H9 (cell line): ENCODE data around the gene FGA. TPM values are rescaled to one million over a fixed set of nuclear protein-coding genes. Genes with fewer than 3 reads are reported as not detected.

Experiments
- DNase-seq: peaks from one replicate; pipeline ENCODE4 v3.0.0-alpha.2; 2017
- H2AFZ ChIP-seq: one replicate; pipeline ENCODE4 v1.6.1; 2013; ENCODE audit warnings: mild to moderate bottlenecking, low read length, control low read depth, moderate library complexity
- H2AK5ac ChIP-seq: 2 replicates; pipeline ENCODE4 v1.6.1; 2013; ENCODE audit warnings: low read length, control low read depth, mixed read lengths; ENCODE audit not compliant: insufficient read length
- H2BK120ac ChIP-seq: one replicate; pipeline ENCODE4 v1.6.1; 2013; ENCODE audit warnings: low read depth, mild to moderate bottlenecking, low read length, control low read depth, inconsistent platforms; ENCODE audit not compliant: poor library complexity, severe bottlenecking
- H2BK12ac ChIP-seq: 2 replicates; pipeline ENCODE4 v1.6.1; 2013; ENCODE audit warnings: low read length, control low read depth, mixed read lengths, low read depth; ENCODE audit not compliant: insufficient read length
- H2BK15ac ChIP-seq: 2 replicates; pipeline ENCODE4 v1.6.1; 2013; ENCODE audit warnings: low read depth, low read length, control low read depth
- H2BK20ac ChIP-seq: one replicate; pipeline ENCODE4 v1.6.1; 2013; ENCODE audit warnings: low read depth, mild to moderate bottlenecking, low read length, control low read depth, inconsistent platforms; ENCODE audit not compliant: poor library complexity, severe bottlenecking
- H2BK5ac ChIP-seq: 2 replicates; pipeline ENCODE4 v1.6.1; 2013; ENCODE audit warnings: low read length, control low read depth, mixed read lengths; ENCODE audit not compliant: insufficient read length
- H3K14ac ChIP-seq: 2 replicates; pipeline ENCODE4 v1.6.1; 2013; ENCODE audit warnings: low read length, control low read depth; ENCODE audit not compliant: insufficient read depth
- H3K18ac ChIP-seq: 2 replicates; pipeline ENCODE4 v1.6.1; 2013; ENCODE audit warnings: low read depth, mild to moderate bottlenecking, mixed read lengths, low read length, control low read depth; ENCODE audit not compliant: insufficient read length
- H3K23ac ChIP-seq: 2 replicates; pipeline ENCODE4 v1.6.1; 2013; ENCODE audit warnings: low read length, control low read depth, mixed read lengths, low read depth; ENCODE audit not compliant: insufficient read length
- H3K23me2 ChIP-seq: 2 replicates; pipeline ENCODE4 v1.6.1; 2013; ENCODE audit warnings: low read depth, mild to moderate bottlenecking, mixed read lengths, low read length, control low read depth; ENCODE audit not compliant: insufficient read length, poor library complexity, severe bottlenecking
- H3K27ac ChIP-seq: 2 replicates; pipeline ENCODE4 v1.5.1; 2013; ENCODE audit warnings: low read length, control low read depth, mixed read lengths, low read depth; ENCODE audit not compliant: insufficient read length
- H3K27me3 ChIP-seq: 2 replicates; pipeline ENCODE4 v1.6.1; 2013; ENCODE audit warnings: low read length, control low read depth, inconsistent platforms; ENCODE audit not compliant: insufficient read depth
- H3K4ac ChIP-seq: 2 replicates; pipeline ENCODE4 v1.6.1; 2013; ENCODE audit warnings: low read depth, mild to moderate bottlenecking, control low read depth, inconsistent platforms, low read length, moderate library complexity
- H3K4me1 ChIP-seq: 2 replicates; pipeline ENCODE4 v1.6.1; 2013; ENCODE audit warnings: low read length, control low read depth, inconsistent platforms; ENCODE audit not compliant: insufficient read depth
- H3K4me2 ChIP-seq: 2 replicates; pipeline ENCODE4 v1.6.1; 2013; ENCODE audit warnings: low read length, control low read depth, mixed read lengths; ENCODE audit not compliant: insufficient read length, insufficient read depth
- H3K56ac ChIP-seq: 2 replicates; pipeline ENCODE4 v1.6.1; 2013; ENCODE audit warnings: low read depth, mild to moderate bottlenecking, mixed read lengths, low read length, control low read depth; ENCODE audit not compliant: insufficient read length
- H3K79me1 ChIP-seq: 2 replicates; pipeline ENCODE4 v1.6.1; 2013; ENCODE audit warnings: low read depth, mild to moderate bottlenecking, moderate library complexity, low read length, control low read depth, inconsistent platforms; ENCODE audit not compliant: insufficient read depth, poor library complexity, severe bottlenecking
- H3K79me2 ChIP-seq: 2 replicates; pipeline ENCODE4 v1.6.1; 2013; ENCODE audit warnings: low read length, control low read depth, inconsistent platforms; ENCODE audit not compliant: insufficient read depth
- H3K9ac ChIP-seq: 2 replicates; pipeline ENCODE4 v1.6.1; 2013; ENCODE audit warnings: low read length, control low read depth, mixed read lengths; ENCODE audit not compliant: insufficient read length; ENCODE audit errors: extremely low read depth
- H3K9me3 ChIP-seq: one replicate; pipeline ENCODE4 v1.6.1; 2013; ENCODE audit warnings: low read depth, low read length, inconsistent platforms; ENCODE audit not compliant: control insufficient read depth
- H3T11ph ChIP-seq: one replicate; pipeline ENCODE4 v1.6.1; 2013; ENCODE audit warnings: mild to moderate bottlenecking, low read length, control low read depth, inconsistent platforms
- H4K20me1 ChIP-seq: one replicate; pipeline ENCODE4 v1.6.1; 2013; ENCODE audit not compliant: control insufficient read depth, insufficient read length, insufficient read depth
- H4K5ac ChIP-seq: 2 replicates; pipeline ENCODE4 v1.6.1; 2013; ENCODE audit warnings: low read depth, mild to moderate bottlenecking, mixed read lengths, low read length, control low read depth; ENCODE audit not compliant: insufficient read length
- H4K8ac ChIP-seq: replicated peaks from 2 replicates; pipeline ENCODE4 v1.6.1; 2013; ENCODE audit warnings: low read length, control low read depth, mixed read lengths, low read depth; ENCODE audit not compliant: insufficient read length
- H4K91ac ChIP-seq: 2 replicates; pipeline ENCODE4 v1.6.1; 2013; ENCODE audit warnings: low read depth, mild to moderate bottlenecking, moderate library complexity, mixed read lengths, low read length, control low read depth; ENCODE audit not compliant: insufficient read length
- H3K27ac Mint-ChIP-seq, 3 experiments: 2 replicates in 2 of 3; 3 replicates in 1 of 3; pipeline ENCODE4 v1.8.0; 2020 to 2021; ENCODE audit warnings: mixed read lengths in 3 of 3, mild to moderate bottlenecking in 1 of 3, moderate library complexity in 1 of 3
- H3K27me3 Mint-ChIP-seq: 2 replicates; pipeline ENCODE4 v1.8.0; 2021; ENCODE audit warnings: low read depth, mild to moderate bottlenecking, moderate library complexity, mixed read lengths
- H3K36me3 Mint-ChIP-seq, 3 experiments: 2 replicates in 2 of 3; 3 replicates in 1 of 3; pipeline ENCODE4 v1.8.0; 2020 to 2021; ENCODE audit warnings: low read depth in 3 of 3, mixed read lengths in 3 of 3; ENCODE audit not compliant: insufficient read depth in 1 of 3
- H3K4me1 Mint-ChIP-seq, 2 experiments: 2 replicates each; pipeline ENCODE4 v1.8.0; 2020; ENCODE audit warnings: mixed read lengths in 2 of 2
- H3K4me3 Mint-ChIP-seq, 2 experiments: 2 replicates in 1 of 2; 3 replicates in 1 of 2; pipeline ENCODE4 v1.8.0; 2020 to 2021; ENCODE audit warnings: mild to moderate bottlenecking in 2 of 2, mixed read lengths in 2 of 2, moderate library complexity in 1 of 2
- H3K9me3 Mint-ChIP-seq, 2 experiments: 2 replicates in 1 of 2; 3 replicates in 1 of 2; pipeline ENCODE4 v1.8.0; 2020; ENCODE audit warnings: mild to moderate bottlenecking in 2 of 2, mixed read lengths in 2 of 2, moderate library complexity in 1 of 2
- CTCF ChIP-seq: fragments of 200-600 bp; sonication (generic); conservative IDR thresholded peaks from 3 replicates; pipeline ENCODE4 v1.8.0; 2021; ENCODE audit warnings: antibody characterized with exemption, mild to moderate bottlenecking
- WGBS: extraction: QIAGEN DNeasy Blood & Tissue Kit; methylation state at CpG from one replicate; pipeline ENCODE4 v1.1.7; 2013; ENCODE audit warnings: missing lambda C conversion rate, low lambda C conversion rate, mixed read lengths; ENCODE audit not compliant: insufficient read length; ENCODE audit errors: extremely low coverage; 5-methylcytosine and 5-hydroxymethylcytosine counted together
- total RNA-seq: library from RNA; stranded (reverse); gene quantifications from 2 replicates; pipeline ENCODE4 v1.2.1, GENCODE V29; 2021

Gene FGA
- total RNA-seq, 1 experiment from 2014 or later, result not detected

- H3K56ac ChIP-seq, result no peak within 1 kb of the TSS
- H3K27ac ChIP-seq, result no peak within 1 kb of the TSS
- no peak for TF ChIP-seq CTCF
- H4K5ac ChIP-seq, result no peak within 1 kb of the TSS
- no peaks in the 10 kb centered on the region for H3K27me3 ChIP-seq
- peak; percentile 95 for DNase-seq
- Mint-ChIP-seq H3K27ac (peak within 1 kb of the TSS; percentile 94 to 97 (median 97)), H3K4me1 (peaks cover 10 to 11% of the 10 kb centered on the region in 2 experiments), H3K4me3 (peak within 1 kb of the TSS; percentile 95 to 96), H3K27me3 (no peaks in the 10 kb centered on the region), H3K9me3 (no peaks in the 10 kb centered on the region; a peak in 1 of 5 replicates), H3K36me3 (peaks cover 5 to 23% (median 19%) of the 10 kb centered on the region in 3 experiments; a peak in 6 of 7 replicates)
- H3K14ac ChIP-seq, result peak within 1 kb of the TSS; percentile 38; the same call in 1 of the 2 replicates
- no peak within 1 kb of the TSS for H3K23ac ChIP-seq
- H2BK5ac ChIP-seq, result no peak within 1 kb of the TSS
- peaks cover 3% of the 10 kb centered on the region; the same call in 1 of the 2 replicates for H3K4me1 ChIP-seq
- H3K4me2 ChIP-seq, result peak within 1 kb of the TSS; percentile 90
- H3T11ph ChIP-seq, result no peak within 1 kb of the TSS
- H2BK12ac ChIP-seq, result no peak within 1 kb of the TSS
- H2BK15ac ChIP-seq, result no peak within 1 kb of the TSS
- H4K20me1 ChIP-seq, result no peaks in the 10 kb centered on the region
- no peaks in the 10 kb centered on the region for H3K9me3 ChIP-seq
- no peak within 1 kb of the TSS for H3K4ac ChIP-seq
- peaks cover 5% of the 10 kb centered on the region for H3K23me2 ChIP-seq
- H4K91ac ChIP-seq, result no peak within 1 kb of the TSS
- no peak within 1 kb of the TSS for H3K18ac ChIP-seq
- no peak within 1 kb of the TSS for H4K8ac ChIP-seq
- H3K79me2 ChIP-seq, result peaks cover 13% of the 10 kb centered on the region; the same call in 1 of the 2 replicates
- no peak within 1 kb of the TSS for H2AK5ac ChIP-seq
- peak within 1 kb of the TSS; percentile 45 for H3K9ac ChIP-seq
- H2AFZ ChIP-seq, result peak within 1 kb of the TSS; percentile 26
- H2BK20ac ChIP-seq, result no peak within 1 kb of the TSS
- H2BK120ac ChIP-seq, result no peak within 1 kb of the TSS
- no peaks in the 10 kb centered on the region for H3K79me1 ChIP-seq
- no CpG with 5 or more reads among the region's 51 CpGs for WGBS
Measured at GRCh38 chr4:154549894-154550790, 40.4 kb downstream of the FGA start, which contains the start of gene PLRG1. Gene PLRG1 (minus strand): TSS chr4:154550400. CDS start chr4:154550308, 92 bp downstream.
